Hair follicle dermal papilla cell (primary cell): Measurements from ENCODE around the gene NPB. TPM values are rescaled to one million over a fixed set of nuclear protein-coding genes. Genes with fewer than 3 reads are reported as not detected.

ENCODE experiments used
- total RNA-seq: library from RNA; depleted of rRNA; stranded (reverse); fragments of >200 nt; gene quantifications from 2 replicates; pipeline ENCODE4 v1.2.3, GENCODE V29; 2012

NPB gene
- total RNA-seq: 0.49 and 1.3 TPM in 2 replicates

DNA sequence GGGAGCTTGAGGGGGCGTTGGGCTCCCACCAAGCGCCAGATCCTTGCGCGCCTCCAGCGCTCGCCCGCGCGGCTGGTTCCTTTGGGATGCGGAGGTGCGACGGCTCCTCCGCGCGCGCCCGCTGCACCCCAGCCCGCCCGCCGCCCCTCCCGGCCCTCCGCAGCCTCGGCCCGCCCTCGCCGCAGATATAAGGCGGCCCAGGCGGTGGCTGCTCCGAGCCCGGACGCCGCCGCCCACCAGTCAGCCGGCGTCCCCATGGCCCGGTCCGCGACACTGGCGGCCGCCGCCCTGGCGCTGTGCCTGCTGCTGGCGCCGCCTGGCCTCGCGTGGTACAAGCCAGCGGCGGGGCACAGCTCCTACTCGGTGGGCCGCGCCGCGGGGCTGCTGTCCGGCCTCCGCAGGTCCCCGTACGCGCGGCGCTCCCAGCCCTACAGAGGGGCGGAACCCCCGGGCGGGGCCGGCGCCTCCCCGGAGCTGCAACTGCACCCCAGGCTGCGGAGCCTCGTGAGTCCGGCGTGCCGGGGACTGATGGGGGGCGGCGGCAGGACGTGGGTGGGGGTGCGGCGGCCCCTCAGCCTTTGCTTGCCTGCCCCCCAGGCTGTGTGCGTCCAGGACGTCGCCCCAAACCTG lies at the start of gene NPB:
TSS of gene NPB (plus strand) at position 216 of the 630 bp plus-strand sequence. CDS start at position 256, 40 bp downstream.

DNA sequence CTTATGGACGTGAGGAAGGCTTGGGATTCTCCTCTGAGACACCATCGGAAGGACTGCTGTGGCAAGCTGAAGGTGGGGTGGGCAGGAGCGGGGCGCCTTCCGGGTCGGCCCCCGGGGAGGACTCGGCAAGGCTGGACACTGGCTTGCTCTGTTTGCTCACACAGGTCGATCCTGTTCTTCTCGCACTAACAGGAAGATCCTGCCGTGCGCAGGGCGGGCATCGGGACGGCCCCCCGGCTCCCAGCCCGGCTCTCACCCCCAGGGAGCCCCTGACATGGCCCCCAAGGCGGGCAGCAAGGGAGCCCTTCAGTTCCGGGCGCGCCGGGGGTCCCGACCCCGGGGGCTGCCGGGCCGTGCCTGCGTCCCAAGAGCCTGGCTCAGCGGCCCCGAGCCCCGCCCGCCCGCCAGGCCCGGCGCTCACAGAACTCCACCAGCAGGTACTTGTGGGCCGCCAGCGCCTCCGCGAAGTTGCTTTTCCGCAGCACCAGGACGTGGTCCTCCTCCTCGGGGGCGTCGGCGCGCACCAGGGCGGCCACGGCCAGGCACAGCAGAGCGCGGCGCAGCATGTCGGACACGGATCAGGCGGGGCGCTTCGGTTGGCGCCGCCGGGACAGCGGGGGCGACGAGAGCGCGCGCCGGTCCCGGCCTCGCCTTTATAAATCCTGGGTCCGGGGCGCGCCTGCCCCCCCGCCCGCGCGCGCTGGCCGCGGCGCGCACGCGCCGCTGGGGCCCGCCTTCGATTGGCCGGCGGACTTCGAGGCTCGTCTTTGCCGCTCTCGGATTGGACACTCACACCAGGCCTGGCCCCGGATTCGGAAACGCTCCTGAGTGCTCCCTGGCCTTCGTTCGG lies 41.9 kb upstream of the NPB start, which contains the start of gene P4HB:
TSS of gene P4HB (minus strand) at position 630 of the 850 bp plus-strand sequence. CDS start at position 566, 64 bp downstream.

DNA sequence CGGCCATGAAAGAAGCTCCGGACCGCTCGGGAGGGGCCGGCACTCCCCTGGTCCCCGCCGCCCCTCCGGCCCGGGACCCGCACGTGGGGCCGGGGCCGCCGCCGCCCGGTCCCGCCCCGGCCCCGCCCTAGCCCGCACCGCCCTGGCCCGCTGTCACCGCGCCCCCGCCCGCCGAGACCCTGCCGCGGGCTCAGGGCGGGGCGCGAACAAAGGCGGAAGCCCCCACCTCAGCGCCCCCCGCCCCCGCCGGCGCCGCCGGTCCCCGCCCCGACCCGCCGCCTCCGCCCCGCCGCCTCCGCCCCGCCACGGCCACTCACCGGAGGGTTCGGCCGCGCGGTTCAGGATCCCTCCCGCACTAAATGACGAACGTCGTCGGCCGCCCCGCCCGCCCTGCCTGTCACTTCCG lies 31.1 kb upstream of the NPB start, which contains the start of gene ARHGDIA:
TSS of gene ARHGDIA (minus strand) at position 357 of the 406 bp plus-strand sequence. CDS start 1,407 bp downstream, outside the sequence.

DNA sequence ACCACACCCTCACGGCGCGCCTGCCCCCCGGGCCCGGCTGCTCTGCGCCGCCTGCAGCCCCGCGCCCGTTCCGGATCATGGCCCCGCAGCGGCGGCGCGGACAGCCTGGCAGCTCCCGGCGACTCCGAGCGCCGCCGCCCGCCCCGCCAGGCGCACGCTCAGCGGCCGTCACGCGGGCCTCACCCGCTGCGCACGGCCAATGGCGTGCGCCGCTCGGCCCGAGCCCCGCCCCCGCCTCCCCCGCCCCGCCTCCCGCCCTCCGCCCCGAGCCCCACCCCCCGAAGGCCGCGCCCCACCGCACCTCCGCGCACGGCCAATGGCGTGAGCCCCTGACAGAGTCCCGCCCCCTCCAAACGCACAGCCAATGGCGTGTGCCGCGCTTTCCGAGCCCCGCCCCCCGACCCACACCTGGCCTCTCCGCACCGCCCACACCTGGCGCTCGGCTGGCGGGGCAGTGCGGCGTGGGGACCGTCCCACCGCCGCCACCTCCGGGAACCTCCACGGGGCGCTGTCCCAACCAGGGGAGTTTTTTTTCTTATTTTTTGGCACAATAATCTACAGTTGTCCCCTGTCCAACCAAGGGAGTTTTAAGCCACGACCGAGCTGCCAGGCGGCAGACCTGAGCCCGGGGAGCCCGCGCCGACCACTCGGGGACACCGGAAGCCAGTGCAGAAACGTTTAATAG lies 9.4 kb downstream of the NPB start, which contains the start of gene PCYT2:
TSS of gene PCYT2 (minus strand) at position 123 of the 685 bp plus-strand sequence. CDS start at position 79, 44 bp downstream.

DNA sequence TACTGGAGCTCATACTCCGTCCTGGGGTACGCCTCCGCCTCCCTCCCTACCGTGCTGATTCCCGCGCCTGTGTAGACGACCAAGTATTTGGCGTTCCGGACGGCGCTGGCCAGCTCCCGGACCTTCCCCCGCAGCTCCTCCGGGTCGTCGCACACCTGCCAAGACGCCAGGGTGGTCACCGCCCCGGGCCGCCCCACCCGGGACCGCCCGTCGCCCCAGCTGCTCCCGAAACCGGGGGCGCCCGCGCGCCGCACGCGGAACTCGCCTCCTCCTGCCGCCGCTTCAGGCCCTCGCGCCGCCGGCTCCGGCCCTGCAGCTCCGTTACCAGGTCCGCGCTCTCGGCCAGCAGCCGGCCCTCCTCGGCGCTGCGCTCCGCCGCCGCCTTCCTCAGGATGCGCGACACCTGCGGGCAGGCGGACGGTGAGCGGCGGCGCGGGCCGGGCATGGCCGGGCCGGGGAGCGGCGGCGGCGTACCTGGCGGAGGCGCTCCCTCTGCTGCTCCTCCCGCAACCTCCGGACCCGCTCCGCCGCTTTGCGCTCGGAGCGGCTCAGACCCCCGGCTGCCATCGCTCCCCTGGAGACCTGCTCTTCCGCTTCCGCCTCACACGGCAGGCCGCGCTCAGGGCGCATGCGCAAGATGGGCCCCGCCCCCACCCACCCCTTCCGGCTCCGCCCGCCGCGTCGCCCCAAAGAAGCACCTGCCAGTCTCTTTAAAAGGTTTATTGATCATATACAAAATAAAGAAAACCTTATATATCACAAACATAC lies 15.7 kb downstream of the NPB start, which contains the start of gene SIRT7:
TSS of gene SIRT7 (minus strand) at position 612 of the 768 bp plus-strand sequence. CDS start at position 567, 45 bp downstream.

DNA sequence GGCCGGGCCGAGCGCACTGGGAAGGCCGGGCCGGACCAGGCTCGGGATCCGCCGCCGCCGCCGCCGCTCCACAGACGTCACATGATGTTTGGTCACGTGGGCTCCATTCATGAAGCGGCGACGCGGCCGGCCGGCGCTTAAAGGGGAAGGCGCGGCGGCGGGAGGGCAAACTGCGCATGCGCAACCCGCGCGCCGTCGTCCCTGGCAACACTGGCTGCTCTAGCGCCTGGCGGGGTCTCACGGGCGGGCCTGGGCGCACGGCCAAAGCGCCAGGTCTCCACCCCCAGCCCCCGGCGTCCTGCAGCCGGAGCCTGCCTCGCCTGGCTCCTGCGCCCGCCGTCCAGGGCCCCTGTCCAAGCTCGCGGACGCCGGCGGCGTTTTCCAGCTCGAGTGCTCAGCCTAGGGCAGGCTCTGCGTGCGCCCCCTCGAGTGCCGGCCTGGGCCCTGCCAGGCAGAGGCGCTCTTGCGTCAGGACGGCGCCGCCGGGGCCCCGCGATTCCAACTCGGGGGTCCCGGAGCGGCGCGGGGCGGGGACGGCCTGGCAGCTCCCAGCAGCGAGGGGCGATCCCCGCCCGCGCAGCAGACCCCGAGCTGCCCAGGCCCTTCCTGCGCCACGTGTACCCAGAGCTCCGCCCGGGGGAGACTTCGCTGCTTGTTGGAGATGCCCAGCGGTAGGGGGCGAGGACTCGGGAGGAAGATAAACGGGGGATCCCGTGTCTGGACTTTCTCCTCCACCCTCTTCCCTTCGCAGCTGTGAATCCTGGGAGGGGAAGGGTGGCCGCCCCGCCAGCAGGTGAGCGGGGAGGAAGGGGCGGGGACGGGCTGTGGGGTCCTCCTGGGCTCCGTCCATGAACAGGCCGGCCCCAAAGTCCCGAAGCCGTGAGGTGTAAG lies 25.9 kb downstream of the NPB start, which contains the start of gene MAFG:
TSS of gene MAFG (minus strand) at position 83 of the 891 bp plus-strand sequence. CDS start 4,550 bp downstream, outside the sequence.

DNA sequence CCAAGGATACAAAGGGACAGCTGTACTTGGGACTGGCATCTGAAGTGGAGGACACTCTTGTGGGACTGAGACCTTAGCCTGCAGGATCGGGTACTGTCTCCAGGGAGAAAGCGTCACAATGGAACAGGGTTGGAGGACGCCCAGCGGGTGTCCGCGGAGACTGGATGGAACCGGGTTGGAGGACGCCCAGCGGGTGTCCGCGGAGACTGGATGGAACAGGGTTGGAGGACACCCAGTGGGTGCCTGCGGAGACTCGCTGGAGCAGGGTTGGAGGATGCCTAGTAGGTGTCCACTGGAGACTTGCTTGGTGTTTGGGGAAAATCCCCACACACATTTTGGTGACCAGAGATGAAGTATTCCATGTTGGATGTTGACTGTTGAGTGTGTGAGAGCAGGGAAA lies 45.2 kb downstream of the NPB start, which contains the start of gene MYADML2:
TSS of gene MYADML2 (minus strand) at position 45 of the 400 bp plus-strand sequence. CDS start 5,492 bp downstream, outside the sequence.

Other genes starting within 250 kb of the NPB start
- not detected in 2 replicates for gene PDE6G, start 245.7 kb upstream of the NPB start, total RNA-seq
- 19.8 and 25.6 TPM in 2 replicates for gene OXLD1, start 235.6 kb upstream of the NPB start, total RNA-seq
- 4.9 and 6.8 TPM in 2 replicates for gene CCDC137, start 235.5 kb upstream of the NPB start, total RNA-seq
- 28.9 and 35.6 TPM in 2 replicates for gene ARL16, start 218.4 kb upstream of the NPB start, total RNA-seq
- 107 and 114 TPM in 2 replicates for gene HGS, start 218.2 kb upstream of the NPB start, total RNA-seq
- 10.1 and 12.3 TPM in 2 replicates for gene MRPL12, start 198.9 kb upstream of the NPB start, total RNA-seq
- 5.6 and 9.4 TPM in 2 replicates for gene SLC25A10, start 190.0 kb upstream of the NPB start, total RNA-seq
- gene GCGR, start 98.1 kb upstream of the NPB start, total RNA-seq: not detected in 2 replicates
- gene MCRIP1, start 68.9 kb upstream of the NPB start, total RNA-seq: 88.6 and 90.3 TPM in 2 replicates
- gene PPP1R27, start 67.2 kb upstream of the NPB start, total RNA-seq: not detected in 2 replicates
- 1,150 and 1,536 TPM in 2 replicates for gene P4HB, start 41.7 kb upstream of the NPB start, total RNA-seq
- gene ARHGDIA, start 30.9 kb upstream of the NPB start, total RNA-seq: 181 and 187 TPM in 2 replicates
- gene ALYREF, start 10.7 kb upstream of the NPB start, total RNA-seq: 54.5 and 57.2 TPM in 2 replicates
- gene ANAPC11, start 10.5 kb upstream of the NPB start, total RNA-seq: 67.8 and 93.4 TPM in 2 replicates
- gene PCYT2, start 9.2 kb downstream of the NPB start, total RNA-seq: 75.6 and 91.4 TPM in 2 replicates
- 17.5 and 27.3 TPM in 2 replicates for gene SIRT7, start 15.9 kb downstream of the NPB start, total RNA-seq
- 27.2 and 33.3 TPM in 2 replicates for gene MAFG, start 25.5 kb downstream of the NPB start, total RNA-seq
- gene PYCR1, start 35.1 kb downstream of the NPB start, total RNA-seq: 130 and 146 TPM in 2 replicates
- gene MYADML2, start 45.0 kb downstream of the NPB start, total RNA-seq: not detected in 2 replicates
- not detected in 2 replicates for gene NOTUM, start 58.9 kb downstream of the NPB start, total RNA-seq
- 32.3 and 33.8 TPM in 2 replicates for gene ASPSCR1, start 75.4 kb downstream of the NPB start, total RNA-seq
- 13.5 and 14.9 TPM in 2 replicates for gene CENPX, start 120.6 kb downstream of the NPB start, total RNA-seq
- gene LRRC45, start 121.1 kb downstream of the NPB start, total RNA-seq: 9.2 and 10.4 TPM in 2 replicates
- 5.0 and 5.5 TPM in 2 replicates for gene RAC3, start 129.4 kb downstream of the NPB start, total RNA-seq
- gene DCXR, start 135.5 kb downstream of the NPB start, total RNA-seq: 29.9 and 35.8 TPM in 2 replicates
- 56.5 and 59.9 TPM in 2 replicates for gene RFNG, start 149.6 kb downstream of the NPB start, total RNA-seq
- gene GPS1, start 149.7 kb downstream of the NPB start, total RNA-seq: 95.2 and 105 TPM in 2 replicates
- 50.3 and 53.1 TPM in 2 replicates for gene DUS1L, start 163.6 kb downstream of the NPB start, total RNA-seq
- gene FASN, start 196.0 kb downstream of the NPB start, total RNA-seq: 227 and 302 TPM in 2 replicates